ENCODE results near the gene LEKR1.
A peak's percentile ranks its signal among the peaks of the same experiment; 100 is the strongest.
"Not testable (repeated sequence)": the region's sequence is repeated elsewhere in the genome, so short reads cannot be mapped to it uniquely, and the experiment has no call there.

LEKR1 gene

GRCh38 chr3:156948402-156949210, 122.5 kb downstream of the LEKR1 start:
- Mint-ChIP-seq H3K27me3 (peaks cover 13% of the 10 kb centered on the region), H3K27ac (no peak overlapping the region), H3K4me1 (no peaks in the 10 kb centered on the region), H3K9me3 (no peaks in the 10 kb centered on the region), H3K4me3 (no peak overlapping the region)
- ATAC-seq (no peak), DNase-seq (no peak)

GRCh38 chr3:156952011-156952410, 125.9 kb downstream of the LEKR1 start:
- Mint-ChIP-seq H3K27ac (no peak overlapping the region), H3K27me3 (no peaks in the 10 kb centered on the region)
- no peak for ATAC-seq

DNA sequence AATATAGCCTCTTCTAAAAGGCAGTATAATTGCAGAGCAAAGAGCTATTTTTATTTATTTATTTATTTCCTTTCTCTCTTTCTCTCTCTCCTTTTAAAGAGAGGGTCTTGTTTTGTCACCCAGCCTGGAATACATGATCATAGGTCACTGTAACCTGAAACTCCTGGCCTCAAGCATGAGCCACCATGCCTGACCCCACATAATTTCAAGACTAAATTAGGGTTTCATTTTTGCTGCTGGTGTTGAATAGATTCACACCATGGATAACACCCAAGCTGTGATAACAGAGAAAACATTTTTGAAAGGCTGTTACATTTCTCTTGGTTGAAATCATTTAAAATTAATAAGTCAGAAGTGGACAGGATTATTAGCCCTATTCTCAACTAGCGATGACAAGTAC, 131.6 kb downstream of the LEKR1 start:
- no peak overlapping the region for H3K4me3 Mint-ChIP-seq
- no peaks in the 10 kb centered on the region for H3K9me3 Mint-ChIP-seq
- ATAC-seq (no peak), DNase-seq (no peak)
- no peaks in the 10 kb centered on the region for H3K27me3 Mint-ChIP-seq
- H3K4me1 Mint-ChIP-seq = no peaks in the 10 kb centered on the region
- H3K27ac Mint-ChIP-seq = no peak overlapping the region

More at GRCh38 chr3:156952011-156952410, 125.9 kb downstream of the LEKR1 start:
- H3K9me3 Mint-ChIP-seq = no peaks in the 10 kb centered on the region
- no peak for DNase-seq
- H3K4me1 Mint-ChIP-seq = no peaks in the 10 kb centered on the region
- H3K4me3 Mint-ChIP-seq = no peak overlapping the region

- DNase-seq (no peak), ATAC-seq (no peak)
- no peak overlapping the region for H3K27ac Mint-ChIP-seq
- no peak overlapping the region for H3K4me3 Mint-ChIP-seq
- H3K27me3 Mint-ChIP-seq = no peaks in the 10 kb centered on the region
- no peaks in the 10 kb centered on the region for H3K4me1 Mint-ChIP-seq
- H3K9me3 Mint-ChIP-seq = peaks cover 0 to 4% of the 10 kb centered on the region in 2 donors
Measured at GRCh38 chr3:156963096-156963495, 136.9 kb downstream of the LEKR1 start.

DNA sequence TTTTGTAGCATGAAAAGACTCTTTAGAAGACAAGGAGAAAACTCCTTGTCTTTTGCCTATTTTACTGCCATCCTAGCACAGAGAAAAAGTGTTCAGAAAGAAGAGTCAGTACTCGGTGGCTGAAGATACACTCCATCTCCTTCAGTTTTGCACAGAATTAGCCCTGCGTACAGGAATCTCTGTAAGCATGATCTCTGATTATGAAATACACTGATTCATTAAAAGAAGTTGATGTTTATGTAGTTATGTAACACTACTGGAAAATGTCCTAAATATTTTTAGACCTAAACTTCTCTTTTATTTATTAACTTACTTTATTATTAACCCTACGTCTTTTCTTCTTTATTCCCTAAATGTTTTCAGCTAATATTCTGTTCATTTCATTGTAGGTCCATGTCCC, 138.4 kb downstream of the LEKR1 start:
- H3K9me3 Mint-ChIP-seq = peaks cover 4 to 9% of the 10 kb centered on the region in 2 donors
- H3K4me1 Mint-ChIP-seq = no peaks in the 10 kb centered on the region
- DNase-seq = no peak
- H3K27ac Mint-ChIP-seq = no peak overlapping the region
- H3K4me3 Mint-ChIP-seq = no peak overlapping the region
- H3K27me3 Mint-ChIP-seq = peaks cover 7% of the 10 kb centered on the region
- no peak for ATAC-seq

DNA sequence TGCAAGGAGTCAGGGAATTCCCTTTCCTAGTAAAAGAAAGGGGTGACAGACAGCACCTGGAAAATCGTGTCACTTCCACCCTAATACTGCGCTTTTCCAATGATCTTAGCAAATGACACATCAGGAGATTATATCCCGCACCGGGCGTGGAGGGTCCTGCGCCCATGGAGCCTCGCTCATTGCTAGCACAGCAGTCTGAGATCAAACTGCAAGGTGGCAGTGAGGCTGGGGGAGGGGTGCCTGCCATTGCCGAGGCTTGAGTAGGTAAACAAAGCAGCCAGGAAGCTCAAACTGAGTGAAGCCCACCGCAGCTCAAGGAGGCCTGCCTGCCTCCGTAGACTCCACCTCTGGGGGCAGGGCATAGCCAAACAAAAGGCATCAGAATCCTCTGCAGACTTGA, 140.2 kb downstream of the LEKR1 start:
- not testable (repeated sequence) for H3K27ac Mint-ChIP-seq, H3K4me1 Mint-ChIP-seq, H3K4me3 Mint-ChIP-seq, ATAC-seq, H3K9me3 Mint-ChIP-seq, H3K27me3 Mint-ChIP-seq, DNase-seq

GRCh38 chr3:156973954-156974353, 147.8 kb downstream of the LEKR1 start:
- H3K27me3 Mint-ChIP-seq = peaks cover 6% of the 10 kb centered on the region
- H3K4me1 Mint-ChIP-seq = peaks cover 5% of the 10 kb centered on the region
- ATAC-seq (no peak), DNase-seq (no peak)
- H3K4me3 Mint-ChIP-seq = no peak overlapping the region
- peaks cover 0 to 7% of the 10 kb centered on the region in 2 donors for H3K9me3 Mint-ChIP-seq
- no peak overlapping the region for H3K27ac Mint-ChIP-seq

DNA sequence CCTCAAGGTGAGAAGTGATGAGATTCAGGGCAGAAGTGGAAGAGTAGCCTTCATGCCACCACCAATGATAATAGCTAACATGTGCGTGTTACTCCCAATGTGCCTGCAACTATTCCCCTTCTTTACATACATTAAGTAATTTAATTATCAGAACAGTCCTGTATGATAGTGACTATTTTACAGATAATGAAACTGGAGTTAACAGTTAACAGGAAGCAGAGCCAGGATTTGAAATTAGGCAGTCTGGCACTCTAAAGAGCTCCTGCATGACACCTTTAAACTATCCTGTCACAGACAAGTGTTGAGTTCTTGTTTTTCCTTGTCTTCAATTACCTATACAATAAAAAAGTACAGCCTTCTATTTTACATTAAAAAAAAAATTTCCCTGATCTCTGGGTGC, 148.8 kb downstream of the LEKR1 start:
- no peak for ATAC-seq
- no peak for DNase-seq
- H3K27ac Mint-ChIP-seq = no peak overlapping the region
- H3K27me3 Mint-ChIP-seq = no peaks in the 10 kb centered on the region
- H3K4me3 Mint-ChIP-seq = no peak overlapping the region
- no peaks in the 10 kb centered on the region for H3K9me3 Mint-ChIP-seq
- peaks cover 5% of the 10 kb centered on the region for H3K4me1 Mint-ChIP-seq

- Mint-ChIP-seq H3K27ac (no peak overlapping the region), H3K9me3 (no peaks in the 10 kb centered on the region), H3K4me1 (peaks cover 5% of the 10 kb centered on the region), H3K4me3 (no peak overlapping the region), H3K27me3 (no peaks in the 10 kb centered on the region)
- DNase-seq (no peak), ATAC-seq (no peak)
Measured at GRCh38 chr3:156975721-156976120, 149.6 kb downstream of the LEKR1 start.

GRCh38 chr3:156976933-156977332, 150.8 kb downstream of the LEKR1 start:
- H3K4me1 Mint-ChIP-seq = peaks cover 5% of the 10 kb centered on the region
- no peak overlapping the region for H3K4me3 Mint-ChIP-seq
- DNase-seq (no peak), ATAC-seq (no peak)
- H3K9me3 Mint-ChIP-seq = no peaks in the 10 kb centered on the region
- H3K27ac Mint-ChIP-seq = no peak overlapping the region
- H3K27me3 Mint-ChIP-seq = no peaks in the 10 kb centered on the region

GRCh38 chr3:156978481-156978961, 152.4 kb downstream of the LEKR1 start:
- Mint-ChIP-seq H3K27me3 (no peaks in the 10 kb centered on the region), H3K27ac (no peak overlapping the region), H3K4me1 (peaks cover 5% of the 10 kb centered on the region), H3K9me3 (no peaks in the 10 kb centered on the region), H3K4me3 (no peak overlapping the region)
- DNase-seq = no peak
- no peak for ATAC-seq

DNA sequence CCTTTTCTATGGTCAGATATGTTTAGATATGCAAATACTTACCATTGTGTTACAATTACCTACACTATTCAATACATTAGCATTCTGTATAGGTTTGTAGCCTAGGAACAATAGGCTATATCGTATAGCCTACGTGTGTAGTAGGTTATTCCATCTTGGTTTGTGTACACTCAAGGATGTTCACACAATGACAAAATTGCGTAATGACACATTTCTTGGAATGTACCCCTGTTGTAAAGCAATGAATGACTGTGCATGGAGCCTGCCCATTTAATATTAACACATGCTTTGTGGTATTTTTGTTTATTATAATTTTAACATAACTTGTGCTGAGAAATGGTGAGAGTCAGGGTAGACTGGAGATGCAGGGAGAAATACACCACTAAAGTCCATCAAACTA, 154.9 kb downstream of the LEKR1 start:
- H3K27ac Mint-ChIP-seq = no peak overlapping the region
- H3K9me3 Mint-ChIP-seq = no peaks in the 10 kb centered on the region
- no peak overlapping the region for H3K4me3 Mint-ChIP-seq
- H3K4me1 Mint-ChIP-seq = peaks cover 5% of the 10 kb centered on the region
- ATAC-seq = no peak
- H3K27me3 Mint-ChIP-seq = no peaks in the 10 kb centered on the region
- DNase-seq = no peak

- no peak overlapping the region for H3K27ac Mint-ChIP-seq
- no peak for DNase-seq
- no peaks in the 10 kb centered on the region for H3K9me3 Mint-ChIP-seq
- peaks cover 3% of the 10 kb centered on the region for H3K4me1 Mint-ChIP-seq
- no peak for ATAC-seq
- no peaks in the 10 kb centered on the region for H3K27me3 Mint-ChIP-seq
- no peak overlapping the region for H3K4me3 Mint-ChIP-seq
Measured at GRCh38 chr3:156983559-156983958, 157.4 kb downstream of the LEKR1 start.

- no peak for DNase-seq
- H3K27me3 Mint-ChIP-seq = no peaks in the 10 kb centered on the region
- no peak overlapping the region for H3K4me3 Mint-ChIP-seq
- no peak for ATAC-seq
- peak overlapping the region in 1 of 2 donors; percentile 26 for H3K27ac Mint-ChIP-seq
- no peaks in the 10 kb centered on the region for H3K9me3 Mint-ChIP-seq
- no peaks in the 10 kb centered on the region for H3K4me1 Mint-ChIP-seq
Measured at GRCh38 chr3:156985711-156986110, 159.6 kb downstream of the LEKR1 start.

- Mint-ChIP-seq H3K9me3 (no peaks in the 10 kb centered on the region), H3K4me1 (no peaks in the 10 kb centered on the region), H3K27ac (no peak overlapping the region), H3K4me3 (no peak overlapping the region), H3K27me3 (no peaks in the 10 kb centered on the region)
- DNase-seq (no peak), ATAC-seq (no peak)
Measured at GRCh38 chr3:156987946-156988345, 161.8 kb downstream of the LEKR1 start.

- H3K9me3 Mint-ChIP-seq = no peaks in the 10 kb centered on the region
- ATAC-seq = no peak
- H3K4me3 Mint-ChIP-seq = no peak overlapping the region
- DNase-seq = no peak
- H3K4me1 Mint-ChIP-seq = no peaks in the 10 kb centered on the region
- H3K27ac Mint-ChIP-seq = no peak overlapping the region
- no peaks in the 10 kb centered on the region for H3K27me3 Mint-ChIP-seq
Measured at GRCh38 chr3:156997351-156997750, 171.2 kb downstream of the LEKR1 start.

Data from stimulated activated naive CD8-positive, alpha-beta T cell treated with anti-CD3 and anti-CD28 coated beads, Interleukin-15, amount 100 ng/mL, for 72 hours (primary cell).